Activated naive CD8-positive, alpha-beta T cell treated with anti-CD3 and anti-CD28 coated beads, Interleukin-2, amount 10 ng/mL, durations not matched to agents 7 days and 5 days (primary cell): ENCODE results near the gene CACNA1D. TPM values are rescaled to one million over a fixed set of nuclear protein-coding genes. Genes with fewer than 3 reads are reported as not detected.

Source experiments
- ATAC-seq: fragments of 150-1000 bp; cut with Tn5 transposase; one replicate; pipeline ENCODE4 v1.10.0; 2021; ENCODE audit warnings: low read depth, moderate library complexity
- POLR2A ChIA-PET: fragments of 350-600 bp; sonication (Branson Sonifier 250); formaldehyde crosslinking; loops from one replicate; lab custom pipeline; 2021; ENCODE audit warnings: antibody characterized with exemption; lab: Charles Lee
- DNase-seq: peaks from one replicate; pipeline ENCODE4 v3.0.0; 2021
- H3K27ac Mint-ChIP-seq: one replicate; pipeline ENCODE4 v1.8.0; 2022; ENCODE audit warnings: mild to moderate bottlenecking, mixed read lengths
- H3K27me3 Mint-ChIP-seq: one replicate; pipeline ENCODE4 v1.8.0; 2022; ENCODE audit warnings: mild to moderate bottlenecking, moderate library complexity, mixed read lengths
- H3K36me3 Mint-ChIP-seq: one replicate; pipeline ENCODE4 v1.8.0; 2021; ENCODE audit warnings: mild to moderate bottlenecking, mixed read lengths
- H3K4me1 Mint-ChIP-seq: one replicate; pipeline ENCODE4 v1.8.0; 2021; ENCODE audit warnings: mixed read lengths
- H3K4me3 Mint-ChIP-seq: one replicate; pipeline ENCODE4 v1.8.0; 2022; ENCODE audit warnings: mild to moderate bottlenecking, moderate library complexity, mixed read lengths
- H3K9me3 Mint-ChIP-seq: one replicate; pipeline ENCODE4 v1.8.0; 2021; ENCODE audit warnings: mixed read lengths
- total RNA-seq, 2 experiments: library from RNA; stranded (reverse); gene quantifications; one replicate each; pipeline ENCODE4 v1.2.3, GENCODE V29; 2021

CACNA1D gene
- total RNA-seq, 2 experiments from 2014 or later: not detected

DNA sequence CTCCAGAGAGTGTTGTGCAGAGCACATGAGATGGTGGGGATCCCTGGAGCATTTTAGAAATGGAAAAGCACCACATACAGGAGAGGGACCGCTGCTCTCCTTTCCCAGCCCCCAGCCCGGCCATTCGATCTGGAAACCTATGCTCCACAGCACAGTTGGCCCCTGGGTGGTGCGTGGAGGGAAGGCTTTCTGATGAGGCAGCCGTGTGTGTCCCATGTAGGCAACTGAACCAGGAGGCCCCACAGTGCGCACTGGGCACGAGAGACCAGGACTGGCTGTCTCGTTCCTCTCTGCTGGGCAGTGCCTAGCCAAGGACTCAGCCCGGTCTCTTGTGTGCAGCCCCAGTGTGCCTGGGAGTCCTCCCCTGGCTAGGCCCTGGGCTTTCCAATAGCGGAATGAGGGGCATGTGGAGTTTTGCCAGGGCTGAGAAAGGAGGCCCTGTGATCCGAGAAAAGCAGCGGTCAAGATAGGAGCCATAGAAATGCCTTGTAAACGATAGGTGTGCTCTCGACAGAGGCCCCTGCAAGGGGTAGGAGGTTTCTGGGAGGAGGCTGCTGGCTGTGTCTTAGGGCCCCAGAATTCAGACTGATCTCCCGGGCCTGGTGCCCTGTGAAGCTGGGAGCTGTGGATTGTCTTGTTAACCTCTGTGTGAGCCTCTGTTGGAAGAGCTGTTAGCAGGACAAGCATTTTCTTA, 312.9 kb downstream of the CACNA1D start:
- Mint-ChIP-seq H3K4me1 (no peaks in the 10 kb centered on the region), H3K27ac (no peak overlapping the region), H3K27me3 (no peaks in the 10 kb centered on the region)

DNA sequence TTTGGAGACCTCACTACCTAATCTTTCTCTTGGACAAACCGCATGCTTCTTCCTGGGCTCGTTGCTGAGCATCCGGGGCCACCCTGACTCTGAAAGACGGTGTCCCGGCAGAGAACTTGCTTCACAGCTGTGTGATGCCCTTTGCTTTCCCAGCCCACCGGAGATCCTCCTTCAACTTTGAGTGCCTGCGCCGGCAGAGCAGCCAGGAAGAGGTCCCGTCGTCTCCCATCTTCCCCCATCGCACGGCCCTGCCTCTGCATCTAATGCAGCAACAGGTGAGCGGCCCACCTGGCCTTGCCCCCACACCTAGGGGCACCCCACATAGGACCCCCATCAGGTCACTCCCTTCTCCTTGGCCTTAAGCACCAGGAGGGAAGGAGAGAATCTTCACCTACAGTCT, 314.1 kb downstream of the CACNA1D start:
- Mint-ChIP-seq H3K27me3 (no peaks in the 10 kb centered on the region), H3K4me1 (no peaks in the 10 kb centered on the region), H3K9me3 (no peaks in the 10 kb centered on the region), H3K27ac (no peak overlapping the region), H3K4me3 (no peak overlapping the region), H3K36me3 (no peaks in the 10 kb centered on the region)
- POLR2A ChIA-PET: no interaction called here
- DNase-seq: no peak
- ATAC-seq: no peak

More for the DNA sequence above, 312.9 kb downstream of the CACNA1D start:
- no peaks in the 10 kb centered on the region for H3K36me3 Mint-ChIP-seq
- no peaks in the 10 kb centered on the region for H3K9me3 Mint-ChIP-seq
- DNase-seq (no peak), ATAC-seq (no peak)
- no peak overlapping the region for H3K4me3 Mint-ChIP-seq
- POLR2A ChIA-PET: no interaction called here

DNA sequence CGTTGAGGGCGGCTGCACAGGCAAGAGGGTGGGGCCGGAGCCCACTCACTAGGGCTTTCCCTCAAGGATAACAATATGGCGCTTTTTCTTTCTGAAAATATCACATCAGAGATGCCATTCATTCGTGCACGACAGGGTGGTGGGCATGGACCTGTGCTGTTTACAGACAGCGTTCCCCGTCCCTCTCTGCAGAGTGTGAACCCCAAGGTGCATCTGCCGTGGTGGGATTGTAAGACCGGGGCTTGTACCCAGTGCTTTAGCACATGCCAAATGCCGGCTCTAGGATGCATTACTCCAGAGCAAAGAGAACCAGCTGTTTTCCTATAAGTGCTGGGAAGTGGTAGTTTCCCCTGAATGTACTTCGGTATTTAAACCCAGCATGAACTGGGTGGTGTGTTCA, 314.9 kb downstream of the CACNA1D start:
- Mint-ChIP-seq H3K27ac (no peak overlapping the region), H3K9me3 (no peaks in the 10 kb centered on the region), H3K4me1 (no peaks in the 10 kb centered on the region), H3K36me3 (no peaks in the 10 kb centered on the region), H3K27me3 (no peaks in the 10 kb centered on the region), H3K4me3 (no peak overlapping the region)
- ATAC-seq: no peak
- POLR2A ChIA-PET: no interaction called here
- DNase-seq: no peak

DNA sequence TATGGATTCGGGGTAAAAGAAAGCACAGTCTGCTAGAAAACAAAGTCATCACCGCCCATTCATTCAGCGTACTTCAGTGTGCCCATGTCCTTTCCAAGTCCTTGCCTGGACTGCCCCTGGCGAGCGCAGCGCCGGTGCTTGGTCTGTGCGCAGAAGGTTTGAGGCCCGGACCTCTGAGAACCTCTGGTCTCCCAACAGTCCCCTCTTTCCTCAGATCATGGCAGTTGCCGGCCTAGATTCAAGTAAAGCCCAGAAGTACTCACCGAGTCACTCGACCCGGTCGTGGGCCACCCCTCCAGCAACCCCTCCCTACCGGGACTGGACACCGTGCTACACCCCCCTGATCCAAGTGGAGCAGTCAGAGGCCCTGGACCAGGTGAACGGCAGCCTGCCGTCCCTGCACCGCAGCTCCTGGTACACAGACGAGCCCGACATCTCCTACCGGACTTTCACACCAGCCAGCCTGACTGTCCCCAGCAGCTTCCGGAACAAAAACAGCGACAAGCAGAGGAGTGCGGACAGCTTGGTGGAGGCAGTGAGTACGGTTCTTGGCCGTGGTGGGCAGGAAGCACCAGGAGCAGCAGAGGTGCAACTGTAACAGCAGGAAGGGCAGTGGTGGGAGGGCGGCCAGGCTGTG, 315.5 kb downstream of the CACNA1D start:
- DNase-seq (no peak), ATAC-seq (no peak)
- Mint-ChIP-seq H3K4me1 (no peaks in the 10 kb centered on the region), H3K27me3 (no peaks in the 10 kb centered on the region), H3K4me3 (no peak overlapping the region), H3K36me3 (no peaks in the 10 kb centered on the region), H3K9me3 (no peaks in the 10 kb centered on the region), H3K27ac (no peak overlapping the region)
- POLR2A ChIA-PET: no interaction called here

DNA sequence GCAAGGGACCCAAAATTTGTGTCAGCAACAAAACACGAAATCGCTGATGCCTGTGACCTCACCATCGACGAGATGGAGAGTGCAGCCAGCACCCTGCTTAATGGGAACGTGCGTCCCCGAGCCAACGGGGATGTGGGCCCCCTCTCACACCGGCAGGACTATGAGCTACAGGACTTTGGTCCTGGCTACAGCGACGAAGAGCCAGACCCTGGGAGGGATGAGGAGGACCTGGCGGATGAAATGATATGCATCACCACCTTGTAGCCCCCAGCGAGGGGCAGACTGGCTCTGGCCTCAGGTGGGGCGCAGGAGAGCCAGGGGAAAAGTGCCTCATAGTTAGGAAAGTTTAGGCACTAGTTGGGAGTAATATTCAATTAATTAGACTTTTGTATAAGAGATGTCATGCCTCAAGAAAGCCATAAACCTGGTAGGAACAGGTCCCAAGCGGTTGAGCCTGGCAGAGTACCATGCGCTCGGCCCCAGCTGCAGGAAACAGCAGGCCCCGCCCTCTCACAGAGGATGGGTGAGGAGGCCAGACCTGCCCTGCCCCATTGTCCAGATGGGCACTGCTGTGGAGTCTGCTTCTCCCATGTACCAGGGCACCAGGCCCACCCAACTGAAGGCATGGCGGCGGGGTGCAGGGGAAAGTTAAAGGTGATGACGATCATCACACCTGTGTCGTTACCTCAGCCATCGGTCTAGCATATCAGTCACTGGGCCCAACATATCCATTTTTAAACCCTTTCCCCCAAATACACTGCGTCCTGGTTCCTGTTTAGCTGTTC, 316.9 kb downstream of the CACNA1D start:
- DNase-seq: no peak
- H3K27me3 Mint-ChIP-seq: no peaks in the 10 kb centered on the region
- POLR2A ChIA-PET: no interaction called here
- ATAC-seq: no peak
- H3K4me1 Mint-ChIP-seq: no peaks in the 10 kb centered on the region
- H3K4me3 Mint-ChIP-seq: no peak overlapping the region
- no peaks in the 10 kb centered on the region for H3K36me3 Mint-ChIP-seq
- no peaks in the 10 kb centered on the region for H3K9me3 Mint-ChIP-seq
- H3K27ac Mint-ChIP-seq: no peak overlapping the region

DNA sequence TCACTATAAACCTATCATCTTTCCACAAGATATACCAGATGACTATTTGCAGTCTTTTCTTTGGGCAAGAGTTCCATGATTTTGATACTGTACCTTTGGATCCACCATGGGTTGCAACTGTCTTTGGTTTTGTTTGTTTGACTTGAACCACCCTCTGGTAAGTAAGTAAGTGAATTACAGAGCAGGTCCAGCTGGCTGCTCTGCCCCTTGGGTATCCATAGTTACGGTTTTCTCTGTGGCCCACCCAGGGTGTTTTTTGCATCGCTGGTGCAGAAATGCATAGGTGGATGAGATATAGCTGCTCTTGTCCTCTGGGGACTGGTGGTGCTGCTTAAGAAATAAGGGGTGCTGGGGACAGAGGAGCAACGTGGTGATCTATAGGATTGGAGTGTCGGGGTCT, 318.0 kb downstream of the CACNA1D start:
- DNase-seq (no peak), ATAC-seq (no peak)
- no peaks in the 10 kb centered on the region for H3K27me3 Mint-ChIP-seq
- no peaks in the 10 kb centered on the region for H3K4me1 Mint-ChIP-seq
- no peaks in the 10 kb centered on the region for H3K36me3 Mint-ChIP-seq
- H3K9me3 Mint-ChIP-seq: no peaks in the 10 kb centered on the region
- H3K27ac Mint-ChIP-seq: no peak overlapping the region
- no peak overlapping the region for H3K4me3 Mint-ChIP-seq
- POLR2A ChIA-PET: no interaction called here

DNA sequence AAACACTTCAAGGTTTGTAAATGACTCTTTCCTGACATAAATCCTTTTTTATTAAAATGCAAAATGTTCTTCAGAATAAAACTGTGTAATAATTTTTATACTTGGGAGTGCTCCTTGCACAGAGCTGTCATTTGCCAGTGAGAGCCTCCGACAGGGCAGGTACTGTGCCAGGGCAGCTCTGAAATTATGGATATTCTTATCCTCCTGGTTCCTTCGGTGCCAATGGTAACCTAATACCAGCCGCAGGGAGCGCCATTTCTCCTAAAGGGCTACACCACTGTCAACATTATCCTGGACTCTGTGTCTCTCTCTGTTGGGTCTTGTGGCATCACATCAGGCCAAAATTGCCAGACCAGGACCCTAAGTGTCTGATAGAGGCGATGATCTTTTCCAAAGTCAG, 318.8 kb downstream of the CACNA1D start:
- Mint-ChIP-seq H3K27ac (no peak overlapping the region), H3K4me3 (no peak overlapping the region), H3K9me3 (no peaks in the 10 kb centered on the region), H3K4me1 (peaks cover 2% of the 10 kb centered on the region), H3K27me3 (no peaks in the 10 kb centered on the region), H3K36me3 (no peaks in the 10 kb centered on the region)
- DNase-seq (no peak), ATAC-seq (no peak)
- POLR2A ChIA-PET: no interaction called here

DNA sequence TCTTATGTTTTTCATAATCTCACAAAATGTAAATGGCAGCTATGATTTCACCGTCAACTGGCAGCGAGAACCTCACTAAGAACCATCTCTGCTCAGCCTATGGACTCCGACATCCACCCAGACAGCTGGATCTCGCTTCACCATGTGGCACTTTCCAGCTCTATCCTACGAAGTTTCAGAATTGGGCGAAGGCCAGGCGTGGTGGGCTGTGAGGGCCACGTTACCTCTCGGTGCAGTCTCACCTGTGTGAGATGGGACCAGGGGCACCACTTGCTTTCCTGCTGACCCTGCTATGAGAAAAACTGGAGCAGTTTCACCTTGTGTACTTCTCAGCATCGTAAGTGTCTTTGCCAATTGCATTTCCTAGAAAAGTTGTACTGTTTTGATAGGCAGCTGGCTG, 319.5 kb downstream of the CACNA1D start:
- H3K27me3 Mint-ChIP-seq: no peaks in the 10 kb centered on the region
- POLR2A ChIA-PET: no interaction called here
- no peaks in the 10 kb centered on the region for H3K9me3 Mint-ChIP-seq
- no peaks in the 10 kb centered on the region for H3K36me3 Mint-ChIP-seq
- DNase-seq (no peak), ATAC-seq (no peak)
- H3K27ac Mint-ChIP-seq: no peak overlapping the region
- H3K4me1 Mint-ChIP-seq: peaks cover 2% of the 10 kb centered on the region
- no peak overlapping the region for H3K4me3 Mint-ChIP-seq

DNA sequence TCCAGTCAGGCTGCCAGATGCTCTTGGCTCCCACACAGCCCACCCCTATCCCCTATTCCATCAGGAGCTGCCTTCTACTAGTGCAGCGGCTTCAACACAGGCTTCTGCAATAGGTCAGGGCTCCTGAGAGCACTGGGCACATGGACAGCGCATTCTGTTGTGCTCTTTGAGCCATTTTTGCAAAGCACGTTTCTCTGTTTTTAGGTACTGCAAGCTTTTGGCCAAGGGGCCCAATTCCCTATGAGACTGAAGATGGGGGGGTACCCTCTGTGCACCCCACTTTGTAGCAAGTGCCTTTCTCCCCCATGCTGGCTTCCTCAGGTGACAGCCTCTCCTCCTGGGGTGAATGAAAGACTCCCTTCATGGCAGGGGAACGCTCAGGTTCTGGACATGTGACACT, 320.7 kb downstream of the CACNA1D start:
- Mint-ChIP-seq H3K9me3 (no peaks in the 10 kb centered on the region), H3K27me3 (no peaks in the 10 kb centered on the region), H3K27ac (no peak overlapping the region), H3K4me1 (peaks cover 2% of the 10 kb centered on the region), H3K36me3 (no peaks in the 10 kb centered on the region), H3K4me3 (no peak overlapping the region)
- POLR2A ChIA-PET: no interaction called here
- DNase-seq (no peak), ATAC-seq (no peak)

DNA sequence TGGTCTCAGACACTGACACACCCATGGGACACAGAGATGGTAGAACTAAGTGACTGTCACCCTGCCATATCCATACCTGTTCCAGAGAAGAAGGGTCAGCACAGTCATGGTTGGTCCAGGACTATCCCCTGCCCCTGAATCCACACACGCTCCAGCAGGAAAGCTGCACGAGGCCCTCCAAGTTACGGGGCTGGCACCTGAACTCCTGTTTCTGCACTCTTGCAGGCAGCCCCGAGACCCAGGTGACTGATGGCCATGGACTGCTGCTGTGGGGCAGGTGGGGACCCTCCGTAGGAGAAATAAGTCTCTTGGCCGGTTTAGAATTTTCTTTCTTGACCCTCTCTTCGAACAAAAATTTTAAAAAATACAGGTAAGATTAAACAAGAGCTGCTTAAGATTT, 321.2 kb downstream of the CACNA1D start:
- H3K4me3 Mint-ChIP-seq: no peak overlapping the region
- POLR2A ChIA-PET: no interaction called here
- H3K9me3 Mint-ChIP-seq: no peaks in the 10 kb centered on the region
- DNase-seq (no peak), ATAC-seq (no peak)
- no peaks in the 10 kb centered on the region for H3K27me3 Mint-ChIP-seq
- peaks cover 2% of the 10 kb centered on the region for H3K4me1 Mint-ChIP-seq
- H3K27ac Mint-ChIP-seq: no peak overlapping the region
- H3K36me3 Mint-ChIP-seq: no peaks in the 10 kb centered on the region

DNA sequence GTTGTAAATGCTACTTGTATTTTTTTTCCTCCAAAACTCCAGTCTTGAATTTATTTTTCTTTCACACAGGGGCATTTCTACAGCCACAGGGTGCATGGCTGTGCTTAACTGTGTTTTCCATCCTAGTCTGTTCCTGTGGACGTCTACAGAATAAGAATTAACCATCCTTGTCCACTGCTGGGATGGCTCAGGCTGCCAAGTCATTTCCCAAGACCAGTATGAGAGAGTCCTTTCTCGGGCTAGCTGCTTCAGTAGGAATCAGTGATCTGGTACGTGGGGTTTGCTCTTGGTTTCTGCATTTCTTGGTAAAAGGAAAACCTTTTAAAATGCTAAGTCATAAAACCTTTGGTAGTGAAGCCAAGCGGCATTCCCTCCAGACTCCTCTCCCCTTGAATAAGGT, 322.0 kb downstream of the CACNA1D start:
- DNase-seq: no peak
- ATAC-seq: no peak
- H3K27ac Mint-ChIP-seq: no peak overlapping the region
- no peak overlapping the region for H3K4me3 Mint-ChIP-seq
- POLR2A ChIA-PET: no interaction called here
- H3K27me3 Mint-ChIP-seq: no peaks in the 10 kb centered on the region
- H3K9me3 Mint-ChIP-seq: no peaks in the 10 kb centered on the region
- H3K36me3 Mint-ChIP-seq: no peaks in the 10 kb centered on the region
- H3K4me1 Mint-ChIP-seq: peaks cover 2% of the 10 kb centered on the region

DNA sequence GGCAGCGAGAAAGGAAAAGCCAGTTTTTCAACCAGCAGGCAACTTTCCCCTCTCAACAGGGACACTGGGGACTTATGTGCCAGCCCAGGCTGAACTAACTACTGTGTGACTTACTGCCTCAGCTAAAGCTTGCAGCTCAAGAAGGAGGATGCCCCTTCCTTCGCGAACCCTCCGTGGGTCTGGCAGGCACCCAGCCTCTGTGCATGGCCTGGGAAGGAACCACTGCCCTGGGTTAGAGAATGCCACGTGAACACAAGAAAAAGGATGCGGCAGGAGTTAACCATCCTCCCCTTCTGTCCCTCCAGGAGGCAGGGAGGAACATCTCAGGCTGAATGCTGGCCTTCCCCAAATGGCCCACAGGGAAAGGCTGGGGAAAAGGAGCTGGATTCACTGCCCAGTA, 322.8 kb downstream of the CACNA1D start:
- Mint-ChIP-seq H3K36me3 (no peaks in the 10 kb centered on the region), H3K27me3 (no peaks in the 10 kb centered on the region), H3K27ac (no peak overlapping the region), H3K4me1 (peaks cover 2% of the 10 kb centered on the region), H3K4me3 (no peak overlapping the region), H3K9me3 (no peaks in the 10 kb centered on the region)
- DNase-seq (no peak), ATAC-seq (no peak)
- POLR2A ChIA-PET: no interaction called here

DNA sequence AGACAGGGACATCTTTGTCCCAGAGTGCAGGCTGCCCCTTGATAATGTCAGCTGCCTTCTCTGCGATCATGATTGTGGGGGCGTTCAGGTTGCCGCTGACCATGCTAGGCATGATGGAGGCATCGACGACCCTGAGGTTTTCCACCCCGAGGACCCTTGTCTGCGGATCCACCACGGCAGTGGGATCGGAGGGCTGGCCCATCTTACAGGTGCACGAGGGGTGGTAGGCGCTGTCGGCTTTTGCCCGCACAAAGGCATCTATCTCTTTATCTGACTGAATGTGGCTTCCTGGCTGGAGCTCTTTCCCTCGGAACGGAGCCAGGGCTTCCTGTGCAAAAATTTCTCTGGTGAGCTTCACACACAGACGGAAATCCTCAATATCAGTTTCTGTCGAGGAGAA, 323.4 kb downstream of the CACNA1D start:
- H3K4me1 Mint-ChIP-seq: peaks cover 2% of the 10 kb centered on the region
- H3K4me3 Mint-ChIP-seq: no peak overlapping the region
- no peaks in the 10 kb centered on the region for H3K36me3 Mint-ChIP-seq
- H3K27me3 Mint-ChIP-seq: no peaks in the 10 kb centered on the region
- DNase-seq: no peak
- H3K27ac Mint-ChIP-seq: no peak overlapping the region
- H3K9me3 Mint-ChIP-seq: no peaks in the 10 kb centered on the region
- ATAC-seq: no peak
- POLR2A ChIA-PET: no interaction called here
